HG02840 (cell line): Measurements from ENCODE around the gene ZMYND12.

Experiments used
- ATAC-seq: cut with Tn5 transposase; IDR thresholded peaks from one replicate; pipeline ENCODE4 v1.9.1; 2021; ENCODE audit warnings: mild to moderate bottlenecking, moderate library complexity, moderate number of reproducible peaks; ENCODE audit not compliant: unreplicated experiment, low FRiP score

The ZMYND12 gene

GRCh38 chr1:42442662-42443061 lies 13.2 kb downstream of the ZMYND12 start:
- ATAC-seq, result no peak

- ATAC-seq, result no peak
Observed at GRCh38 chr1:42439940-42440339, 15.9 kb downstream of the ZMYND12 start.

GRCh38 chr1:42434340-42434739 lies 21.5 kb downstream of the ZMYND12 start:
- no peak for ATAC-seq

GRCh38 chr1:42433369-42433768 lies 22.5 kb downstream of the ZMYND12 start:
- no peak for ATAC-seq

- ATAC-seq, result no peak
Observed at GRCh38 chr1:42432714-42433113, 23.1 kb downstream of the ZMYND12 start.

- no peak for ATAC-seq
Observed at GRCh38 chr1:42431514-42431913, 24.3 kb downstream of the ZMYND12 start.

- ATAC-seq, result no peak
Observed at GRCh38 chr1:42430286-42431135, 25.3 kb downstream of the ZMYND12 start.

- no peak for ATAC-seq
Observed at GRCh38 chr1:42429603-42430002, 26.2 kb downstream of the ZMYND12 start.

GRCh38 chr1:42427240-42427639 lies 28.6 kb downstream of the ZMYND12 start:
- no peak for ATAC-seq

GRCh38 chr1:42424201-42424600 lies 31.6 kb downstream of the ZMYND12 start:
- no peak for ATAC-seq

- ATAC-seq, result no peak
Observed at GRCh38 chr1:42423681-42424080, 32.1 kb downstream of the ZMYND12 start.

GRCh38 chr1:42422737-42423136 lies 33.1 kb downstream of the ZMYND12 start:
- ATAC-seq, result no peak

- no peak for ATAC-seq
Observed at GRCh38 chr1:42420911-42421585, 34.8 kb downstream of the ZMYND12 start.

- no peak for ATAC-seq
Observed at GRCh38 chr1:42420121-42420520, 35.7 kb downstream of the ZMYND12 start.

- no peak for ATAC-seq
Observed at GRCh38 chr1:42419126-42419821, 36.5 kb downstream of the ZMYND12 start.

GRCh38 chr1:42418516-42418915 lies 37.3 kb downstream of the ZMYND12 start:
- ATAC-seq, result no peak

GRCh38 chr1:42417166-42417565 lies 38.7 kb downstream of the ZMYND12 start:
- ATAC-seq, result no peak

GRCh38 chr1:42414551-42415496 lies 41.0 kb downstream of the ZMYND12 start:
- ATAC-seq, result no peak

- no peak for ATAC-seq
Observed at GRCh38 chr1:42403880-42404400, 51.9 kb downstream of the ZMYND12 start.
